ENCODE measurements around the gene GOT1. TPM values are rescaled to one million over a fixed set of nuclear protein-coding genes. Genes with fewer than 3 reads are reported as not detected.

GOT1 gene
- total RNA-seq, 1 experiment from 2014 or later = 32.6 TPM

DNA sequence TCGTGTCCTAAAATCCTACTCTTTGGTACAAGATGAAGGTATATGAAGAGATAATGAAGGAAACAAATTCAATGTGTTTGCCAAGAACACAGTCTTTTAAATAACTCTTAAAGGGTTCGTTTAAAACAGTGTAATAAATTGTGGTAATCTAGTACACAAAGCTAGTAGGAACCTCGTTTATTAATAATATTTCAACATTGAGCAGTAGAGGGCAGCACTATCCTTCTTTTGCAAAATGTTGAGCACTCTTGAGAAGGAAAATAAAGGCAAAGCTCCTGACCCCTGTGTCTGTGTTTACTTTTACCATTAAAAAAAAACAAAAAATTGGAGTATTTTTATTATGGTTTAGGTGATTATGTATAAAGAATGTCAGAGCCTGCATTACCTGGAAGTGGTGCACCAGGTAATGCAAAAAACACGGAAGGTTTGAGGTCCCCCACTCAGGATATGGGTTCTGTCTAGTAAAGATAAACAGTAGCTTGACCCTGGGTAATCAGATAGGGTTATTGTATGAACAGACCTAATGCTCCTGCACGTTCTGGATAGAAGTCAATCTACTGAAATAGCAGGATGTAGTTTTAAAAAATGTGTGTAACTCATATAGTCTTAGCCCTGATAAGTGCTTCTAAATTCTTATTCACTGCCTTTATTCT, 5.7 kb upstream of the GOT1 start:
- H3K27me3 ChIP-seq (ENCODE audit: low read length) = no peaks in the 10 kb centered on the region
- ChIA-PET CTCF (interaction anchor here (0.6 to 1.0 kb wide), 5 partner anchors 43 to 186 kb away, joined by 3 to 9 read pairs (median 3); no protein-coding TSS in a partner anchor), POLR2A (ENCODE audit: unreplicated experiment) (no interaction called here)
- ATAC-seq = peak; percentile 46; the same call in 1 of the 2 replicates
- TF ChIP-seq, protein P1, sequence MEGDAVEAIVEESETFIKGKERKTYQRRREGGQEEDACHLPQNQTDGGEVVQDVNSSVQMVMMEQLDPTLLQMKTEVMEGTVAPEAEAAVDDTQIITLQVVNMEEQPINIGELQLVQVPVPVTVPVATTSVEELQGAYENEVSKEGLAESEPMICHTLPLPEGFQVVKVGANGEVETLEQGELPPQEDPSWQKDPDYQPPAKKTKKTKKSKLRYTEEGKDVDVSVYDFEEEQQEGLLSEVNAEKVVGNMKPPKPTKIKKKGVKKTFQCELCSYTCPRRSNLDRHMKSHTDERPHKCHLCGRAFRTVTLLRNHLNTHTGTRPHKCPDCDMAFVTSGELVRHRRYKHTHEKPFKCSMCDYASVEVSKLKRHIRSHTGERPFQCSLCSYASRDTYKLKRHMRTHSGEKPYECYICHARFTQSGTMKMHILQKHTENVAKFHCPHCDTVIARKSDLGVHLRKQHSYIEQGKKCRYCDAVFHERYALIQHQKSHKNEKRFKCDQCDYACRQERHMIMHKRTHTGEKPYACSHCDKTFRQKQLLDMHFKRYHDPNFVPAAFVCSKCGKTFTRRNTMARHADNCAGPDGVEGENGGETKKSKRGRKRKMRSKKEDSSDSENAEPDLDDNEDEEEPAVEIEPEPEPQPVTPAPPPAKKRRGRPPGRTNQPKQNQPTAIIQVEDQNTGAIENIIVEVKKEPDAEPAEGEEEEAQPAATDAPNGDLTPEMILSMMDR (conservative IDR thresholded peaks at IDR 0.05; ENCODE audit: low read depth, low read length) = peak; percentile 65
- TF ChIP-seq EZH2 (IDR thresholded peaks at IDR 0.05; ENCODE audit: low read length, unreplicated experiment) = no peak
- DNase-seq = peak; percentile 72
- H3K4me2 ChIP-seq (ENCODE audit: low read length) = no peak overlapping the region
- H3K9ac ChIP-seq (ENCODE audit: low read length) = no peak overlapping the region
- H3K4me1 ChIP-seq (ENCODE audit: insufficient read depth, low read length) = no peaks in the 10 kb centered on the region
- intact Hi-C loops (cut with micrococcal nuclease) = loop anchor here (1.0 to 10.0 kb wide), 2 partner anchors 176 to 249 kb away; no protein-coding TSS in a partner anchor
- no peak overlapping the region for H2AFZ ChIP-seq (ENCODE audit: low read length)
- peaks cover 17% of the 10 kb centered on the region for H3K79me2 ChIP-seq (ENCODE audit: low read length)
- no peak overlapping the region for H3K4me3 ChIP-seq (ENCODE audit: low read length)
- no peaks in the 10 kb centered on the region for H3K9me3 ChIP-seq (ENCODE audit: low read length)
- no peak overlapping the region for H3K27ac ChIP-seq (ENCODE audit: low read length)
- no peaks in the 10 kb centered on the region for H3F3A ChIP-seq (ENCODE audit: low read length, unreplicated experiment)
- BruUV-seq (replicated peaks) = no TSS peak
- no peaks in the 10 kb centered on the region for H4K20me1 ChIP-seq (ENCODE audit: low read length)
- H3K36me3 ChIP-seq (ENCODE audit: low read depth, low read length) = no peaks in the 10 kb centered on the region
- no peaks in the 10 kb centered on the region for H3K9me2 ChIP-seq (replicated peaks; ENCODE audit: low read length)

DNA sequence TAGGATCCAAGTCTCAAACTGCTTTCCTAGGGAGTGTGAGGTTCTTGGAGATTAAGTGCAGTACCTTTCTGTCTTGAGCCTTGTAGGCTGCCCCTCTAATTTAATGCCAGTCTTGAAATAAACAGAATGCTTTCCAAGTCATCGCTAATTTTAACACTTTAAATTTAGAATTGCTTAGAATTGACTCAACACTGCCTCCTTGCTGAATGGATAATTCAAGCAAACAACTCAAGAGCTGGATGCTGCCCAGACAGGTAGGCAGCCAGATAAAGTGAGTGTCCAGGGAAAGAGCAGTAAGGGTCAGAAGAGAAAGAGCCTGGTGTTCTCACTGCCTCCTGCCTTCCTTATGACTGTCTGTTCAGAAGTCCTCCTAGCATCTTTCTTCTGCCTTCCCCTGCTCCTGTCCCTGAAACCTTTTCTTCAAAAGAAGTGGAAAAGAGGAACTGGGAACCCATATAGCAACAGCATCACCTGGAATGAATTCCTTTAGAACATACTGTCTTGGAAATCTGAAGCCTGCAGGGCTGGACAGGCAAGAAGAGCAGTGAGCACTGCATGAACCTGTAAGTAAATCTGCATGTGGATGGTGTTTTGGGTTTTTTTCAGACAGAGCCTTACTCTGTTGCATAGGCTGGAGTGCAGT, 3.1 kb upstream of the GOT1 start:
- Histone ChIP-seq H3K9me2 (replicated peaks; ENCODE audit: low read length) (no peaks in the 10 kb centered on the region), H4K20me1 (ENCODE audit: low read length) (no peaks in the 10 kb centered on the region; the same call in 1 of the 2 replicates)
- intact Hi-C loops (cut with micrococcal nuclease) = loop anchor here (1.0 to 10.0 kb wide), 3 partner anchors 41 to 251 kb away; no protein-coding TSS in a partner anchor

More for the DNA sequence above, 3.1 kb upstream of the GOT1 start:
- Histone ChIP-seq H3K79me2 (ENCODE audit: low read length) (peaks cover 36% of the 10 kb centered on the region), H3K36me3 (ENCODE audit: low read depth, low read length) (no peaks in the 10 kb centered on the region), H3F3A (ENCODE audit: low read length, unreplicated experiment) (no peaks in the 10 kb centered on the region), H3K9me3 (ENCODE audit: low read length) (no peaks in the 10 kb centered on the region), H2AFZ (ENCODE audit: low read length) (no peak overlapping the region), H3K4me1 (ENCODE audit: insufficient read depth, low read length) (peaks cover 4% of the 10 kb centered on the region), H3K4me2 (ENCODE audit: low read length) (no peak overlapping the region), H3K27ac (ENCODE audit: low read length) (no peak overlapping the region), H3K27me3 (ENCODE audit: low read length) (no peaks in the 10 kb centered on the region), H3K4me3 (ENCODE audit: low read length) (no peak overlapping the region), H3K9ac (ENCODE audit: low read length) (no peak overlapping the region)
- no TSS peak for BruUV-seq (replicated peaks)
- TF ChIP-seq, protein P1 (conservative IDR thresholded peaks at IDR 0.05; ENCODE audit: low read depth, low read length) = peak; percentile 60
- TF ChIP-seq EZH2phosphoT487 (IDR thresholded peaks at IDR 0.05; ENCODE audit: borderline replicate concordance, low read length) (no peak), EZH2 (IDR thresholded peaks at IDR 0.05; ENCODE audit: low read length, unreplicated experiment) (no peak)
- DNase-seq (peak; percentile 18), ATAC-seq (no peak)
- ChIA-PET POLR2A (ENCODE audit: unreplicated experiment) (no interaction called here), CTCF (interaction anchor here (0.6 kb wide), 2 partner anchors 16 to 39 kb away, joined by 3 to 4 read pairs; no protein-coding TSS in a partner anchor)
